Lower leg skin (tissue), 4 donors: Measurements from ENCODE around the gene RAVER1. TPM values are rescaled to one million over a fixed set of nuclear protein-coding genes. Genes with fewer than 3 reads are reported as not detected.

Source experiments
- DNase-seq, 2 donors: peaks; one replicate each; pipeline ENCODE4 v3.0.0-alpha.2; 2019; ENCODE audit warnings: low spot score in 2 of 2
- H3K4me3 ChIP-seq: fragments of 200-600 bp; sonication (generic); 2 replicates; pipeline ENCODE4 v1.5.1; 2017; ENCODE audit warnings: mild to moderate bottlenecking, low read depth; ENCODE audit not compliant: poor library complexity, severe bottlenecking
- POLR2A ChIP-seq, 2 donors: fragments of 450-650 bp; IDR thresholded peaks; one replicate each; pipeline ENCODE4 v1.6.1; 2016 to 2017; ENCODE audit warnings: antibody characterized with exemption in 2 of 2, mild to moderate bottlenecking in 1 of 2, moderate library complexity in 1 of 2
- WGBS, 2 donors: methylation state at CpG; one replicate each; pipeline ENCODE4 v1.1.5; 2018; 5-methylcytosine and 5-hydroxymethylcytosine counted together
- intact Hi-C: fragments of 100-400 bp; cut with DNase I; formaldehyde crosslinking; loops from one replicate; pipeline ENCODE4 v1.15.0; 2023; ENCODE audit warnings: low total_unique reads
- total RNA-seq, 4 donors: library from RNA; depleted of rRNA; stranded (reverse); fragments of >200 nt; gene quantifications; one replicate each; pipeline ENCODE4 v1.1.0, GENCODE V29; 2016
- TF ChIP-seq, protein P1 (sequence below), 3 donors: fragments of 450-650 bp; IDR thresholded peaks; one replicate each; pipeline ENCODE4 v1.5.1; 2016; ENCODE audit warnings: antibody characterized with exemption in 3 of 3, mild to moderate bottlenecking in 3 of 3, moderate library complexity in 2 of 3

RAVER1 gene
- total RNA-seq, 4 donors from 2014 or later = 14.2 to 22.5 (median 19.2) TPM

DNA sequence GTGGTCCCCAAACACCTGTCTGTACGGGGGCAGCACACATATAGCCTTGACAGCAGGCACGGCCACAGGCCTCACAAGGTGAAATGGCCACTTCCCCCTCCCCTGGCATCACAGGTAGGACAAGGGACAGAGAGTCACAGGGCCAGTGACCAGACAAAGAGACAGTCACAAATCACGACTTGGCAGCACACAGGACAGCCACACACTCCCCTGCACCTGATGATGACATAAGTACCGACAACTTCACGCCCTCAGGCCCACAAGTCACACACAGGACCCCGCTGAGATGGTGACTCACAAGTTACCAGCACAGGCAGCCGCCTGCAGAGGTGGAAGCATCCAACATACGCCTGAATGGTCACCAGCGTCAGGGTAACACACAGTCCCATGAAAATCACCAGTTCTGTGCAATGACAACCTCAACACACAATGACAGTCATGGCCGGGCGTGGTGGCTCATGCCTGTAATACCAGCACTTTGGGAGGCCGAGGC lies 30.5 kb upstream of the RAVER1 start:
- no peak for DNase-seq
- intact Hi-C loops = loop anchor here (2.0 kb wide), 1 partner anchor 27 kb away; no protein-coding TSS in a partner anchor
- no peak for TF ChIP-seq POLR2A (IDR thresholded peaks at IDR 0.05)
- TF ChIP-seq, protein P1, sequence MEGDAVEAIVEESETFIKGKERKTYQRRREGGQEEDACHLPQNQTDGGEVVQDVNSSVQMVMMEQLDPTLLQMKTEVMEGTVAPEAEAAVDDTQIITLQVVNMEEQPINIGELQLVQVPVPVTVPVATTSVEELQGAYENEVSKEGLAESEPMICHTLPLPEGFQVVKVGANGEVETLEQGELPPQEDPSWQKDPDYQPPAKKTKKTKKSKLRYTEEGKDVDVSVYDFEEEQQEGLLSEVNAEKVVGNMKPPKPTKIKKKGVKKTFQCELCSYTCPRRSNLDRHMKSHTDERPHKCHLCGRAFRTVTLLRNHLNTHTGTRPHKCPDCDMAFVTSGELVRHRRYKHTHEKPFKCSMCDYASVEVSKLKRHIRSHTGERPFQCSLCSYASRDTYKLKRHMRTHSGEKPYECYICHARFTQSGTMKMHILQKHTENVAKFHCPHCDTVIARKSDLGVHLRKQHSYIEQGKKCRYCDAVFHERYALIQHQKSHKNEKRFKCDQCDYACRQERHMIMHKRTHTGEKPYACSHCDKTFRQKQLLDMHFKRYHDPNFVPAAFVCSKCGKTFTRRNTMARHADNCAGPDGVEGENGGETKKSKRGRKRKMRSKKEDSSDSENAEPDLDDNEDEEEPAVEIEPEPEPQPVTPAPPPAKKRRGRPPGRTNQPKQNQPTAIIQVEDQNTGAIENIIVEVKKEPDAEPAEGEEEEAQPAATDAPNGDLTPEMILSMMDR (IDR thresholded peaks at IDR 0.05) = no peak
- 90 to 91% methylated on average over 12 of the region's 12 CpGs for WGBS, 2 donors
- no peak overlapping the region for H3K4me3 ChIP-seq

DNA sequence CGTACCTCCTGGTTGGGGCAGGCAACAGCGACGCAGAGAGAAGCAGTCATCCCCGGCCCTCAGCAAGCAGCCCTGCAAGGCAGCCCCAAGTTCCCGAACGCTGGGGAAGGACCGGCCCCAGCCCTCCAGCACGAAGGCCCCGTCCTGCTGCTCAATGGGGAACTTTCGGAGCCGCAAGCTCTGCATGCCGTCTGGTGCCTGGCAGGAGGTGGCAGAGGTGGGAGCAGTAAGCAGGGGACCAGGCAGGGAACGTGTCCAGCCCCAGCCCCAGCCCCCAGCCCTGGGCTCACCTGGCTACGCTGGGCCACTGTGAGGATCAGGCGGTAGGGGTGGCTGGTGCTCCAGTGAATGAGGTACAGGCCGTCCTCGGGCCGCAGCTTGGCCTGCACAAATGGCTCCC lies 28.9 kb upstream of the RAVER1 start:
- intact Hi-C loops = loop anchor here (2.0 kb wide), 1 partner anchor 29 kb away; no protein-coding TSS in a partner anchor
- DNase-seq = no peak
- H3K4me3 ChIP-seq = no peak overlapping the region
- no peak for TF ChIP-seq POLR2A (IDR thresholded peaks at IDR 0.05)
- TF ChIP-seq, protein P1 (IDR thresholded peaks at IDR 0.05) = no peak
- WGBS, 2 donors = 93 to 95% methylated on average over 12 to 17 of the region's 18 CpGs

DNA sequence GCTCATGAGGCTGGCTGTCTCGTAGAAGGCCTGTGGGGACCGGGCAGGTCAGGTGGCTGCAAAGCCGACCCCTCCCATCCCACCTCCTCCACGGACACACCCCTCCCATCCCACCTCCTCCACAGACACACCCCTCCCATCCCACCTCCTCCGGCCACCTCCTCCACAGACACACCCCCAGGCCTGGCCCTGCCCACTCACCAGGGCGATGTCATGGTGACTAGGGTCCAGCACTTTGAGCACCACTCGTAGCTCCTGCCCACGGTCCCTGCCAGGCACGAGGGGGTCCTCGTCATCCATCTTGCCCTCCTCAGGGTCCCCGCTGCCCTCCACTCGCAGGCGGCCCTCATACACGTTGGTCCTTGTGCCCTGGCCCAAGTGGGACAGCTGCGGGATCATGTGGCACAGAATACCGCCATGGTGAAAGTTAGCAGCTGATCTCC lies 28.3 kb upstream of the RAVER1 start:
- no peak overlapping the region for H3K4me3 ChIP-seq
- intact Hi-C loops = loop anchor here (2.0 kb wide), 1 partner anchor 29 kb away; no protein-coding TSS in a partner anchor
- no peak for TF ChIP-seq POLR2A (IDR thresholded peaks at IDR 0.05)
- TF ChIP-seq, protein P1 (IDR thresholded peaks at IDR 0.05) = no peak
- no peak for DNase-seq
- WGBS, 2 donors = 80 to 85% methylated on average over 14 to 16 of the region's 16 CpGs

DNA sequence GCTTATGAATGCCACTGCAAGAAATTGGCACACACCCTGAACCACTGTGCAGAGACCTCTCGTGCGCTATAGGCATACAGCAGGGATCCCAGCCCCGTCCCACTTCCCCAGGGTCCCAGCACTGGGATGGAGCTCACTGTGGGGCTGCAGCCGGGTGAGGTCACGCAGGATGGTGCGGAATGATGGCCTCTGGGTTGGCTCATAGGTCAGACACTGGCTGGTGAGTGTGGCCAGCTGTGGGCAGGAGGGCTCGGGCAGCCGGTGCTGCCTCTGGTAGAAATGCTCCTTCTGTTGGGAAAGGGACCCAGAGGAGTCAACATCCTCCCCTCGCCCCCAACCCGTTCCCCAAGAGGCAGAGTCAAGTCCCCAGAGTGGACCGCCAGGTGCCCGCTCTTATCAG lies 23.1 kb upstream of the RAVER1 start:
- 94 to 95% methylated on average over 12 of the region's 12 CpGs for WGBS, 2 donors
- no peak for DNase-seq

DNA sequence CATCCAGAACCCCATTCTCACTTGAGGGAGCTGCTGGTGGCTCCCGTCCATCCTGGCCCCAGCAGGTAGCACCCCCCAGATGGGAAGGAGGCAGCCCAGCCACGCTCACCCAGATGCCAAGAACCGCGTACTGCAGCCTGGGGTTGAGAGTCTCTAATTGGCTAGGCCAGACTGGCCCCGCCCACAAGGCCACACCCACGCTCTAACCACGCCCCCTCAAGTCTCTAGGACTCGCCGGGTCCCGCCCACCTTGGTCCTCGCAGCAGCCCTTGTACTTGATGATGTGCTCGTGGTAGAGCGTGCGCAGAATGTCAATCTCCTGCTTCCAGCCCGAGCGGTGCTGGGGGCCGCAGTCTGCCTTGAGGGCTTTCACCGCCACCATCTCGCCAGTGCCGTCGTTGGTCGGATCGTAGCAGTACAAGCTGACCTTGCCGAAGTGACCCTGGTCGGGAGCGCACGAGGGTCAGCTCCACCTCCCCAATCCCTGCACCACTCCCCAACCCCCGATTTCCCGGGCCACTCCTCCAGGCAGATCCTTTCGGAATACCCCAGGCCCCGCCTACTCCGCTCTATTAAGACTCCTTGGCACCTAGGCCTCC lies 20.6 kb upstream of the RAVER1 start:
- intact Hi-C loops = no loop called here
- 85 to 86% methylated on average over 28 to 32 of the region's 32 CpGs for WGBS, 2 donors
- no peak for DNase-seq

More for the DNA sequence above, 23.1 kb upstream of the RAVER1 start:
- H3K4me3 ChIP-seq = no peak overlapping the region
- intact Hi-C loops = no loop called here
- no peak for TF ChIP-seq POLR2A (IDR thresholded peaks at IDR 0.05)
- TF ChIP-seq, protein P1 (IDR thresholded peaks at IDR 0.05) = no peak

More for the DNA sequence above, 20.6 kb upstream of the RAVER1 start:
- no peak overlapping the region for H3K4me3 ChIP-seq
- TF ChIP-seq POLR2A (IDR thresholded peaks at IDR 0.05) = no peak
- TF ChIP-seq, protein P1 (IDR thresholded peaks at IDR 0.05) = no peak
